KBM-7 (cell line): ENCODE measurements around the gene FARP1.
"Not testable (repeated sequence)": the region's sequence is repeated elsewhere in the genome, so short reads cannot be mapped to it uniquely, and the experiment has no call there.

Experiments
- DNase-seq: peaks from one replicate; pipeline ENCODE4 v3.0.0-alpha.2; 2015
- in situ Hi-C: fragments of 300-500 bp; cut with MboI; formaldehyde crosslinking; loops from 2 replicates; pipeline ENCODE4 v1.14.3; 2020; ENCODE audit warnings: low sequenced_read_pairs, low pct_unique_long_range_greater_than_20kb, mixed read lengths

Gene FARP1

GRCh38 chr13:98363326-98363725, 220.4 kb downstream of the FARP1 start:
- in situ Hi-C loops: no loop called here
- no peak for DNase-seq

- in situ Hi-C loops: no loop called here
- DNase-seq: no peak
These were observed 221.3 kb downstream of the FARP1 start for GRCh38 chr13:98364179-98364578.

- in situ Hi-C loops: no loop called here
- DNase-seq: no peak
These were observed 221.8 kb downstream of the FARP1 start for GRCh38 chr13:98364647-98365046.

- in situ Hi-C loops: no loop called here
- DNase-seq: no peak
These were observed 222.4 kb downstream of the FARP1 start for GRCh38 chr13:98365302-98365701.

- DNase-seq: no peak
- in situ Hi-C loops: no loop called here
These were observed 223.1 kb downstream of the FARP1 start for GRCh38 chr13:98366010-98366409.

- DNase-seq: no peak
- in situ Hi-C loops: no loop called here
These were observed 223.5 kb downstream of the FARP1 start for GRCh38 chr13:98366443-98366842.

GRCh38 chr13:98366959-98367358, 224.1 kb downstream of the FARP1 start:
- no peak for DNase-seq
- in situ Hi-C loops: no loop called here

- peak; percentile 17 for DNase-seq
- in situ Hi-C loops: no loop called here
These were observed 225.1 kb downstream of the FARP1 start for GRCh38 chr13:98368019-98368418.

GRCh38 chr13:98369520-98369919, 226.6 kb downstream of the FARP1 start:
- in situ Hi-C loops, DNase-seq: not testable (repeated sequence)

- DNase-seq: no peak
- in situ Hi-C loops: no loop called here
These were observed 227.4 kb downstream of the FARP1 start for GRCh38 chr13:98370261-98370660.

GRCh38 chr13:98370806-98371515, 228.1 kb downstream of the FARP1 start:
- DNase-seq: no peak
- in situ Hi-C loops: no loop called here

- in situ Hi-C loops: no loop called here
- no peak for DNase-seq
These were observed 228.7 kb downstream of the FARP1 start for GRCh38 chr13:98371516-98372023.

GRCh38 chr13:98372876-98373275, 230.0 kb downstream of the FARP1 start:
- no peak for DNase-seq
- in situ Hi-C loops: no loop called here

GRCh38 chr13:98374750-98375149, 231.9 kb downstream of the FARP1 start:
- DNase-seq: no peak
- in situ Hi-C loops: no loop called here

- in situ Hi-C loops: no loop called here
- no peak for DNase-seq
These were observed 234.9 kb downstream of the FARP1 start for GRCh38 chr13:98377635-98378378.

GRCh38 chr13:98384739-98385138, 241.8 kb downstream of the FARP1 start:
- no peak for DNase-seq
- in situ Hi-C loops: no loop called here

- in situ Hi-C loops: no loop called here
- DNase-seq: no peak
These were observed 242.7 kb downstream of the FARP1 start for GRCh38 chr13:98385606-98386005.

- in situ Hi-C loops: no loop called here
- DNase-seq: no peak
These were observed 243.7 kb downstream of the FARP1 start for GRCh38 chr13:98386637-98387036.

- no peak for DNase-seq
- in situ Hi-C loops: no loop called here
These were observed 246.4 kb downstream of the FARP1 start for GRCh38 chr13:98389319-98389718.

- in situ Hi-C loops: no loop called here
- no peak for DNase-seq
These were observed 247.3 kb downstream of the FARP1 start for GRCh38 chr13:98390086-98390715.
